HG02981 (cell line): ENCODE data around the gene HSD17B14.
"Not testable (repeated sequence)": the region's sequence is repeated elsewhere in the genome, so short reads cannot be mapped to it uniquely, and the experiment has no call there.

ENCODE experiments used
- ATAC-seq: cut with Tn5 transposase; IDR thresholded peaks from one replicate; pipeline ENCODE4 v1.9.1; 2021; ENCODE audit warnings: mild to moderate bottlenecking, moderate library complexity; ENCODE audit not compliant: unreplicated experiment

HSD17B14 gene

DNA sequence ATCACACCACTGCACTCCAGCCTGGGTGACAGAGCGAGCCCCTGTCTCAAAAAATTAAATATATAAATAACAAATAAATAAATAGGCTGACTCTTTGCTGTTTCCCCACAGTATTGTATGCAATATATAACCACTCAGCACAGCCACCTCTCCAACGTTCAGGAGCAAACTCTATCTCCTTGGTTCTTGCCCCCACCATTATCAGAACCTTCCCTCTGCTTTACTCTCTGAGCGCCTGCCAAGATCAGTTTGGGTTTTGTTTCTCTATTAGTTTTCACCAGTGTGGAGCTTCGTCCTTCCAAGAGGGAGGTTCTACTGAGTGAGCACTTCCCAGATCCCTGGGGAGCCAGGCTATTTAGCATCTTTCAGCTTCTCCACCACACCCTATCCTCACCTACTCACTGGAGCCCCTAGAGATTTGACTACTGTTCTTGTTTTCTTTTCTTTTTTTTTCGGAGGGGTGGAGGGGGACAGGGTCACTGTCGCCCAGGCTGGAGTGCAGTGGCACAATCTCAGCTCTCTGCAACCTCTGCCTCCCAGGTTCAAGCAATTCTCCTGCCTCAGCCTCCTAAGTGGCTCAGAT is 68.0 kb downstream of the HSD17B14 start:
- ATAC-seq, result not testable (repeated sequence)

DNA sequence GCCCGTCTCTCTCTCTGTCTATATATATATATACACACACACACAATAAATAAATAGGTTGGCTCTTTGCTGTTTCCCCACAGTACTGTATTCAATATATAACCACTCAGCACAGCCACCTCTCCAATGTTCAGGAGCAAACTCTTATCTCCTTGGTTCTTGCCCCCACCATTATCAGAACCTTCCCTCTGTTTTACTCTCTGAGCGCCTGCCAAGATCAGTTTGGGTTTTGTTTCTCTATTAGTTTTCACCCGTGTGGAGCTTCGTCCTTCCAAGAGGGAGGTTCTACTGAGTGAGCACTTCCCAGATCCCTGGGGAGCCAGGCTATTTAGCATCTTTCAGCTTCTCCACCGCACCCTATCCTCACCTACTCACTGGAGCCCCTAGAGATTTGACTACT is 70.5 kb downstream of the HSD17B14 start:
- not testable (repeated sequence) for ATAC-seq
